ENCODE measurements around the gene MAD1L1. TPM values are rescaled to one million over a fixed set of nuclear protein-coding genes. Genes with fewer than 3 reads are reported as not detected.
A peak's percentile ranks its signal among the peaks of the same experiment; 100 is the strongest.

The MAD1L1 gene
- total RNA-seq, 1 donor from 2014 or later: 16.2 TPM

GRCh38 chr7:1993776-1994740, 238.7 kb downstream of the MAD1L1 start:
- TF ChIP-seq CTCF (IDR thresholded peaks at IDR 0.05; ENCODE audit: borderline replicate concordance): no peak
- no peak for DNase-seq
- Histone ChIP-seq H3K4me1 (peaks cover 29% of the 10 kb centered on the region), H3K27ac (replicated peaks) (no peak overlapping the region), H3K9me3 (replicated peaks) (no peaks in the 10 kb centered on the region), H3K36me3 (no peaks in the 10 kb centered on the region), H3K4me3 (no peak overlapping the region), H3K27me3 (ENCODE audit: low read depth) (no peaks in the 10 kb centered on the region)
- intact Hi-C loops (cut with micrococcal nuclease): no loop called here

DNA sequence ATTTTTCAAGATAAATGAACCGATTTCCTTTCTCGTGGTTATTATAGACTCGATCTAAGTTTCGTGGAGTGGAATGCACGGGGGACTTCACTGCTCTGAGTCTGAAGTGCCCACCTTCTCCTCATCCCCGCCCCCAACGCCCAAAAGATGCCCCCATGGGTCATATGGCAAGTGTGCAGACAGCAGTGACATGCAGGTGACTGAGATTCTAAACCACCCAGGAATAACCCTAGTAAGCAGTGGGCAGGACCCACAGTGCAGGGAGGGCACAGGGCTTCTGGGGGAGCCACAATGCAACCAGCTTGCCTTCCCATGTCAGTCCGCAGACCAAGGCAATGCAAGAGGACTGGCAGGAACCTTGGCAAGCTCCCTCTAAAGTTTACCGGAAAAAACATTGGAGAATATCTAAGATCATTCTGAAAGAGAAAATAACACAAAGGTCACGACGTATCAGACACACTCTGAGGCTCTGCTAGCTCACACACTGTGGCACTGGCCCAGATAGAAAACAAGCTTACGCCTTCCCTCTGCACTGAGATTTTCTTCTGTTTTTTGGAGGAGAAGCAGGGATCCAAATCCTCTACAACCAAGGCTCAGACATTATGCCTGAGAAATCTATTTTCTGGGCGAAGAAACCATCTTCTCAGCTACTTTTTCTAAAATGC, 239.6 kb downstream of the MAD1L1 start:
- intact Hi-C loops (cut with micrococcal nuclease): no loop called here
- Histone ChIP-seq H3K9me3 (replicated peaks) (no peaks in the 10 kb centered on the region), H3K4me3 (no peak overlapping the region), H3K27me3 (ENCODE audit: low read depth) (no peaks in the 10 kb centered on the region), H3K36me3 (no peaks in the 10 kb centered on the region), H3K4me1 (peaks cover 29% of the 10 kb centered on the region), H3K27ac (replicated peaks) (no peak overlapping the region)
- no peak for DNase-seq
- TF ChIP-seq CTCF (IDR thresholded peaks at IDR 0.05; ENCODE audit: borderline replicate concordance): no peak

DNA sequence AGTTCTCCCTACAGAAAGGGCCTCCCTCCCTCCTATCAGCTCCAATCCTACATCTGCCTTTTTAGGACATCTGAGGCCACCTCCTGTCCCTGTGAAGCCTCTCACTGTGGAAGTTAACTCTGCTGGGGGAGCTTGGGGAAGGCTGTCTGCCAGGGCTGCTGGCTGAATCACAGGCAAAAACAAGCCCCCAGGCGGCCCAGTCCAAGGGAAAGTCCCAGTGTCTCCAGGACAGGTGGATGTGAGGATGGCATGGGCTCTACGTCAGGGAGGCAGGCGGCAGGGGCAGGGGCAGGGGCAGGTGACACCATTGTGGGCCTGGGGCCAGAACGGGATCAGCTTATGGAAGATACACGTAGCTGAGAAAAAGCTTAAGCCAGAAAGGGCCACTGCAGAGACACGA, 240.2 kb downstream of the MAD1L1 start:
- H3K9me3 ChIP-seq (replicated peaks): no peaks in the 10 kb centered on the region
- intact Hi-C loops (cut with micrococcal nuclease): no loop called here
- peaks cover 29% of the 10 kb centered on the region for H3K4me1 ChIP-seq
- H3K36me3 ChIP-seq: no peaks in the 10 kb centered on the region
- DNase-seq: no peak
- H3K4me3 ChIP-seq: no peak overlapping the region
- H3K27ac ChIP-seq (replicated peaks): no peak overlapping the region
- no peak for TF ChIP-seq CTCF (IDR thresholded peaks at IDR 0.05; ENCODE audit: borderline replicate concordance)
- H3K27me3 ChIP-seq (ENCODE audit: low read depth): no peaks in the 10 kb centered on the region

DNA sequence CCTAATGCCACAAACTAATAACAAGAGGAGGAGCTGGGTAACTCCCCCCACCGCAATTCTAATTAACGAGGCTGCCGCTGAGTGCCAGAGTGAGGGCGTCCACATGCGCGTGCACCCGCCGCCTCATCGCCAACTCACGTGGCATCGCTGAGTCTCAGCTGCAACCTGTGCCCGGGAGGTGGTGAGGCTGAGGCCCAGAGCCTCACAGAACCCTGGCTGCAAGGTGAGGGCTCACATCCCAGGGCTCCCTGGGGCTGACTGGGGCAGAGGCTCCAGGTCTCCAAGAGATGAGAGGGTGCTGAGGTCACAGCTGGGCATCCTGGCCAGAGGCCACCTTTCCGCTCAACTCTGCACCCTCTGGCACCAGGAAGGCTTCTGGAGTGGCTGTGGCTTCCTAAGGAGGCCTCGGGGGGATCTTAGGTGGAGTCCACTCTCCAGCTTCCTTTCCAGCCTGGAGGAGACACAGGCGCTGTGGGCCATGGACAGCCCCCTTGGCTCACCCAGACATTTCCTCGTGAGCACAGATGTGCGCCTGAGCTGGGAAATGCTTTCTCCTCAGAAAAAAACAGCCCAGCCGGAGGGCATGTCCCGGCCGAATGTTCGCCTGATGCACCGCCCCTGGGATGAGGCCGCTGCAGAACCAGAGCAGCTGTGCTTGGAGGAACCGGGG, 242.6 kb downstream of the MAD1L1 start:
- peaks cover 29% of the 10 kb centered on the region for H3K4me1 ChIP-seq
- H3K36me3 ChIP-seq: peaks cover 3% of the 10 kb centered on the region
- peak; percentile 43 for DNase-seq
- no peaks in the 10 kb centered on the region for H3K27me3 ChIP-seq (ENCODE audit: low read depth)
- H3K9me3 ChIP-seq (replicated peaks): no peaks in the 10 kb centered on the region
- TF ChIP-seq CTCF (IDR thresholded peaks at IDR 0.05; ENCODE audit: borderline replicate concordance): no peak
- no peak overlapping the region for H3K27ac ChIP-seq (replicated peaks)
- H3K4me3 ChIP-seq: no peak overlapping the region
- intact Hi-C loops (cut with micrococcal nuclease): no loop called here

DNA sequence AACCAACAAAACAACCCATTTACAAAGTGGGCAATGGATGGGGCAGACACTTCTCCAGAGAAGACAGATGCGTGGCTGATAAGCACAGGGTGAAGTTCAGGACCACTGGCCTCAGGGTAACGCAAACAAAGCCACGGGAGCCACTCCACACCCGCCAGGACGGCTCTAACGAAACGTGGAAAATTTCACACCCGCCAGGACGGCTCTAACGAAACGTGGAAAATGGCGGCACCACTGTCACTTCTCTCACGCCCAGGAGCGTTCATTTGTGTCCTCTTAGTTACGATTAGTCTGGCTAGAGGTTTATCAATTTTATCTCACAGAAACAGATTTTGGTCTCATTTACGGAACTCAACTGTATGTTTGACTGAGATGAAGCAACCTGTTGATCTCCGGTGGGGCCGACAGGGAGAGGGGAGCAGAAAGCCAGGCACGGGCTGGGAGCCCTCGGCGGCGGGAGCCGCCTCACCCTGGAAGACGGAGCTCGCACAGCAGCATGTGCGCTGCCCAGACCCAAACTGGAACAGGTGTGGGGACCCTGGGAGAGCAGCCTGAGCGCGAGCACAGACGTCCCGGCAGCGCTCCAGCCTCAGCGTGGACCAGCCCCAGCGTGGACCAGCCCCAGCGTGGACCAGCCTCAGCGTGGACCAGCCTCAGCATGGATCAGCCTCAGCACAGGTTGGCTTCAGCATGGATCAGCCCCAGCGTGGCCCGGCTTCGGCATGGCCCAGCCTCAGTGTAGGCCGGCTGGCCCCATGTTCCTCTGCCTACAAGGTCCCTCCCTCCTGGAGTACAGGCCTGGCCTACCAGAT, 243.5 kb downstream of the MAD1L1 start:
- Histone ChIP-seq H3K4me3 (no peak overlapping the region), H3K27ac (replicated peaks) (no peak overlapping the region), H3K36me3 (peaks cover 4% of the 10 kb centered on the region), H3K4me1 (peaks cover 29% of the 10 kb centered on the region), H3K27me3 (ENCODE audit: low read depth) (no peaks in the 10 kb centered on the region), H3K9me3 (replicated peaks) (no peaks in the 10 kb centered on the region)
- intact Hi-C loops (cut with micrococcal nuclease): no loop called here
- no peak for TF ChIP-seq CTCF (IDR thresholded peaks at IDR 0.05; ENCODE audit: borderline replicate concordance)
- DNase-seq: no peak

All from left ventricle myocardium inferior (tissue), 1 donor.